Choroid plexus epithelial cell (primary cell): ENCODE results near the gene MAFG.
"Not testable (repeated sequence)": the region's sequence is repeated elsewhere in the genome, so short reads cannot be mapped to it uniquely, and the experiment has no call there.

Source experiments
- DNase-seq: peaks from one replicate; pipeline ENCODE4 v3.0.0-alpha.2; 2010; ENCODE audit warnings: low read depth
- H3K4me3 ChIP-seq: 2 replicates; pipeline ENCODE4 v1.5.1; 2011; ENCODE audit warnings: low read depth, mild to moderate bottlenecking, control low read depth, low read length, moderate library complexity
- CTCF ChIP-seq: conservative IDR thresholded peaks from 2 replicates; pipeline ENCODE4 v1.5.1; 2011; ENCODE audit warnings: low read depth, mild to moderate bottlenecking, control low read depth, inconsistent platforms, low read length, moderate library complexity

The MAFG gene

DNA sequence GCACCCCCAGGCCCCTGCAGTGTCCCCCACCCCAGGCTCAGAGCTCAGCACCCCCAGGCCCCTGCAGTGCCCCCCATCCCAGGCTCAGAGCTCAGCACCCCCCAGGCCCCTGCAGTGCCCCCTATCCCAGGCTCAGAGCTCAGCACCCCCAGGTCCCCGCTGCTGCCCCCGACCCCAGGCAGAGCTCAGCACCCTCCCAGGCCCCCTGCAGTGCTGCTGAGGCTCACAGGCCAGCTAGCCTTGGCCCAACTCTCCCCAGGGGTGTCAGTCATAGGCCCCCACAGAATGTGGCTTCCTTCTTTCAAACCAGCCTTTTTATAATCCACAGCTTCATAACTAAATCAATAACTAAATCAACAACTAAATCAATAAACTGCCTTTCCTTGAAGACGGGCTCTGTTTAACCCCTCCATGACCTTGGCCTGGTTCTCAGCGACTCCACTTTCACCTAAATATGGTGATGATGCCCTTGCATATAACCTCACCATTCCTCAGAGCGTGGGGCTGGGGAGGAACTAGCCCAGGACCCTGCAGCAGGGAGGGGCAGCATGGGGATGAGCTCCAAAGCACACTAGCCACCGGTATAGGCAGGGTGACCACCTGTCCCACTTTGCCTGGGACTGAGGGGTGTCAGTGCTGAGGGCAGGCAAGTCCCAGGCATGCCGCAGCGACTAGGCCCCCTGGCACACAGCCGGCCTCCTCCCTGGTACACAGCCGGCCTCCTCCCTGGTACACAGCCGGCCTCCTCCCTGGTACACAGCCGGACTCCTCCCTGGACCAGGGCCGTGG, 28.4 kb upstream of the MAFG start:
- TF ChIP-seq CTCF: no peak
- H3K4me3 ChIP-seq: no peak overlapping the region
- DNase-seq: no peak

GRCh38 chr17:81955058-81955681, 27.6 kb upstream of the MAFG start:
- no peak for TF ChIP-seq CTCF
- no peak overlapping the region for H3K4me3 ChIP-seq
- DNase-seq: no peak

DNA sequence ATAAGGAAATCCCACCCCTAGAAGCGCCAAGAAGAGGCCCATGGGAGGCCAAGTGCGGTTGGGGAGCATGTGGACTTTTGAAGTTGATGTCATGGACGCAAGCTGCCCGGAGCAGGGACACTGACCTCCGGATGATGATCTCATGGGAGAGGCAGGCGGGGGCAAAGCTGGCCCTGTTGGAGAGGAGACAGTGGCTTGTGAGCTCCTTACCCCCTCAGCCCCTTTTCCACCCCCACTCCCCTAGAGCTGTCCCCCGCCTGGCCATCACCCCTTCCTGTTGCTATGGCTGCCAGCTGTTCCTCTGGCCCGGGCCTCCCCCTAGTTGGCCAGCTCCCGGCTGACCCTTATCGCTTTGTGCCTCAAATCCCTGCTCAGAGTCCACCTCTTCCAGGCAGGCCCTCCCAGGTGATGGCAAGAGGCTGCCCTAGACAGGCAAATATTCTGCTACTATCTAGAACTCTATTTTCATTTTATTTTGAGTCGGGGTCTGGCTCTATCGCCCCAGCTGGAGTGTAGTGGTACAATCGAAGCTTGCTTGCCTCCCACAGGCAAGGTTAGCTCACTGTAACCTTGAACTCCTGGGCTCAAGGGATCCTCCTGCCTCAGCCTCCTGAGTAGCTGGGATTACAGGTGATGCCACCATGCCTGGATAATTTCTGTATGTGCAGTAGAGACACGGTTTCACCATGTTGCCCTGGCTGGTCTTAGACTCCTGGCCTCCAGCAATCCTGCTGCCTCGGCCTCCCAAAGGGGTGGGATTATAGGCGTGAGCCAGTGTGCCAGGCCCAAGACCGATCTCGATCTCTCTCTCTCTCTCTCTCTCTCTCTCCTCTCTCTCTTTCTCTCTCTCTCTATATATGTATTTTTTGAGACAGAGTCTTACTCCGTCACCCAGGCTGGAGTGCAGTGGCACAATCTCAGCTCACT, 26.9 kb upstream of the MAFG start:
- no peak overlapping the region for H3K4me3 ChIP-seq
- no peak for TF ChIP-seq CTCF

GRCh38 chr17:81953443-81953842, 25.9 kb upstream of the MAFG start:
- not testable (repeated sequence) for DNase-seq, H3K4me3 ChIP-seq

More for the DNA sequence above, 26.9 kb upstream of the MAFG start:
- DNase-seq: no peak

GRCh38 chr17:81952792-81953228, 25.3 kb upstream of the MAFG start:
- H3K4me3 ChIP-seq: no peak overlapping the region
- no peak for DNase-seq
- TF ChIP-seq CTCF: no peak

DNA sequence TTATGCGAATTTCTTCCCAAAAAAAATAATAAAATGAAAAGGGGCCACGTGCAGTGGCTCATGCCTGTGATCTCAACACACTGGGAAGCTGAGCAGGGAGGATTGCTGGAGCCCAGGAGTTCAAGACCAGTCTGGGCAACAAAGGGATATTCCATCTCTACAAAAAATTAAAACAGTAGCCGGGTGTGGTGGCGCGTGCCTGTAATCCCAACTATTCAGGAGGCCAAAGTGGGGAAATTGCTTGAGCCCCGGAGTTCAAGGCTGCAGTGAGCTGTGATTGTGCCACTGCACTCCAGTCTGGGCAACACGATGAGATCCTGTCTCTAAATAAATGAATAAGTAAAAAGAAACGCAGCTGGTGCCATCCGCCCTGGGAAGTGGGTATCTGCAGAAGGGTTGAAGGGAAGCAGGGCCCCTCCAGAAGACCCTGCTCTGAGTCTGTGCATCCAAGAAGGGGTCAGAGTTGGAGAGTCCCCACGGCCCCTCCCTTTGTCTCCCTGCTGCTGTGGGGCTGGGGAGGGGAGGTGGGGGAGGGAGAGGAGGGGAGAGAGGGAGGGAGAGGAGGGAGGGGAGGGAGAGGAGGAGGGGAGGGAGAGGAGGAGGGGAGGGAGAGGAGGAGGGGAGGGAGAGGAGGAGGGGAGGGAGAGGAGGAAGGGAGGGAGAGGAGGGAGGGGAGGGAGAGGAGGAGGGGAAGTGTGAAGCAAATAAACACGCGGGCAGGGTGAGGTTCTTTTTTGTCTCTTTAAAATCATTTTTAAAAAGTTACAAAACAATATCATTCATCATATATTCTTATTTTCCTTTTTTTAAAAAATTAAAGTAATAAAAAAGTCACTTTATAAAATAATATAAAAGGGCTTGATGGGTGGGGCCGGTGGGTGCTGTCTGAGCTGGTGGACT, 24.5 kb upstream of the MAFG start:
- DNase-seq: no peak
- no peak overlapping the region for H3K4me3 ChIP-seq
- TF ChIP-seq CTCF: no peak

DNA sequence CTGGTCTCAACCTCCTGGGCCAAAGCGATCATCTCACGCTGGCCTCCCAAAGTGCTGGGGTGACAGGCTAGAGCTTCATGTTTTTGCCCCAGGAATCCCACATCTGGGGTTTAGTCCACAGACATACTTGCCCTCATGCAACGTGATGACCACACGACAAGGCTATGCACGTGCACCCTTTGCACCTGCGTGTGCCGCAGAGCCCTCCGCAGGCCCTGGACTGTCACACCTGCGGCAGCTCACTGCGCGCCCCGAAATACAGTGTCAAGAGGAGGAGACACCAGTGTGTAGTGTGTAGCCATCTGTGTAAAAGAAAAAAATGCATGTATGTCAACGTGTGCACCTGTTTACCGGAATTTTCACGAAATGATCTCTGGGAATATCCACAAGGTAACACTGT, 23.0 kb upstream of the MAFG start:
- no peak overlapping the region for H3K4me3 ChIP-seq
- no peak for DNase-seq
- TF ChIP-seq CTCF: no peak
